ENCODE measurements around the gene NUSAP1.
"Not testable (repeated sequence)": the region's sequence is repeated elsewhere in the genome, so short reads cannot be mapped to it uniquely, and the experiment has no call there.

NUSAP1 gene
- total RNA-seq = 0 to 0.39 (median 0.17) reads per million in 3 donors

GRCh38 chr15:41332194-41333025 is at the start of gene NUSAP1, which contains the start of gene OIP5:
TSS of gene NUSAP1 (plus strand) at chr15:41332881. CDS start at chr15:41332958, 77 bp downstream.
TSS of gene OIP5 (minus strand) at chr15:41332591. CDS start at chr15:41332561, 30 bp downstream.
- peak within 1 kb of the TSS; percentile 81 for H3K4me3 ChIP-seq (ENCODE audit: insufficient read depth, low read depth, low read length, poor library complexity, severe bottlenecking)
- no peaks in the 10 kb centered on the region for H3K36me3 ChIP-seq (ENCODE audit: control insufficient read depth, insufficient read depth, low read length)
- H3K9me3 ChIP-seq (ENCODE audit: control insufficient read depth, low read length) = no peaks in the 10 kb centered on the region
- H3K27me3 ChIP-seq (replicated peaks; ENCODE audit: control insufficient read depth, insufficient read depth, low read length, poor library complexity, severe bottlenecking) = no peaks in the 10 kb centered on the region
- peak; percentile 97 to 99 (median 98) for DNase-seq
- peak within 1 kb of the TSS; percentile 43 for H3K27ac ChIP-seq (ENCODE audit: insufficient read depth, low read length, poor library complexity, severe bottlenecking)
- peaks cover 3% of the 10 kb centered on the region for H3K4me1 ChIP-seq (ENCODE audit: control insufficient read depth, insufficient read depth, low read length, poor library complexity, severe bottlenecking)

GRCh38 chr15:41282980-41283652 is 49.6 kb upstream of the NUSAP1 start:
- not testable (repeated sequence) for H3K9me3 ChIP-seq (ENCODE audit: control insufficient read depth, low read length); DNase-seq; H3K27me3 ChIP-seq (replicated peaks; ENCODE audit: control insufficient read depth, insufficient read depth, low read length, poor library complexity, severe bottlenecking)
- Histone ChIP-seq H3K27ac (ENCODE audit: insufficient read depth, low read length, poor library complexity, severe bottlenecking) (peak overlapping the region; percentile 87), H3K4me3 (ENCODE audit: insufficient read depth, low read depth, low read length, poor library complexity, severe bottlenecking) (peak overlapping the region; percentile 82), H3K4me1 (ENCODE audit: control insufficient read depth, insufficient read depth, low read length, poor library complexity, severe bottlenecking) (peaks cover 13% of the 10 kb centered on the region), H3K36me3 (ENCODE audit: control insufficient read depth, insufficient read depth, low read length) (peaks cover 21% of the 10 kb centered on the region)

- Histone ChIP-seq H3K4me3 (ENCODE audit: insufficient read depth, low read depth, low read length, poor library complexity, severe bottlenecking) (peak overlapping the region; percentile 82), H3K4me1 (ENCODE audit: control insufficient read depth, insufficient read depth, low read length, poor library complexity, severe bottlenecking) (peaks cover 13% of the 10 kb centered on the region), H3K27me3 (replicated peaks; ENCODE audit: control insufficient read depth, insufficient read depth, low read length, poor library complexity, severe bottlenecking) (no peaks in the 10 kb centered on the region), H3K27ac (ENCODE audit: insufficient read depth, low read length, poor library complexity, severe bottlenecking) (peak overlapping the region; percentile 87), H3K36me3 (ENCODE audit: control insufficient read depth, insufficient read depth, low read length) (peaks cover 29% of the 10 kb centered on the region), H3K9me3 (ENCODE audit: control insufficient read depth, low read length) (no peaks in the 10 kb centered on the region)
- peak; percentile 94 to 97 (median 95) for DNase-seq
These were observed 48.8 kb upstream of the NUSAP1 start for GRCh38 chr15:41283653-41284426.

GRCh38 chr15:41284427-41285177 is 48.1 kb upstream of the NUSAP1 start:
- peaks cover 27% of the 10 kb centered on the region for H3K36me3 ChIP-seq (ENCODE audit: control insufficient read depth, insufficient read depth, low read length)
- H3K27me3 ChIP-seq (replicated peaks; ENCODE audit: control insufficient read depth, insufficient read depth, low read length, poor library complexity, severe bottlenecking) = no peaks in the 10 kb centered on the region
- H3K4me3 ChIP-seq (ENCODE audit: insufficient read depth, low read depth, low read length, poor library complexity, severe bottlenecking) = peak overlapping the region; percentile 82
- no peaks in the 10 kb centered on the region for H3K9me3 ChIP-seq (ENCODE audit: control insufficient read depth, low read length)
- H3K4me1 ChIP-seq (ENCODE audit: control insufficient read depth, insufficient read depth, low read length, poor library complexity, severe bottlenecking) = peaks cover 13% of the 10 kb centered on the region
- DNase-seq = no peak
- H3K27ac ChIP-seq (ENCODE audit: insufficient read depth, low read length, poor library complexity, severe bottlenecking) = peak overlapping the region; percentile 87

- Histone ChIP-seq H3K4me1 (ENCODE audit: control insufficient read depth, insufficient read depth, low read length, poor library complexity, severe bottlenecking) (peaks cover 13% of the 10 kb centered on the region), H3K36me3 (ENCODE audit: control insufficient read depth, insufficient read depth, low read length) (peaks cover 24% of the 10 kb centered on the region), H3K27me3 (replicated peaks; ENCODE audit: control insufficient read depth, insufficient read depth, low read length, poor library complexity, severe bottlenecking) (no peaks in the 10 kb centered on the region), H3K9me3 (ENCODE audit: control insufficient read depth, low read length) (no peaks in the 10 kb centered on the region), H3K4me3 (ENCODE audit: insufficient read depth, low read depth, low read length, poor library complexity, severe bottlenecking) (peak overlapping the region; percentile 82), H3K27ac (ENCODE audit: insufficient read depth, low read length, poor library complexity, severe bottlenecking) (peak overlapping the region; percentile 87)
- no peak for DNase-seq
These were observed 47.4 kb upstream of the NUSAP1 start for GRCh38 chr15:41285285-41285684.

- Histone ChIP-seq H3K27ac (ENCODE audit: insufficient read depth, low read length, poor library complexity, severe bottlenecking) (no peak overlapping the region), H3K4me3 (ENCODE audit: insufficient read depth, low read depth, low read length, poor library complexity, severe bottlenecking) (no peak overlapping the region), H3K27me3 (replicated peaks; ENCODE audit: control insufficient read depth, insufficient read depth, low read length, poor library complexity, severe bottlenecking) (no peaks in the 10 kb centered on the region), H3K4me1 (ENCODE audit: control insufficient read depth, insufficient read depth, low read length, poor library complexity, severe bottlenecking) (peaks cover 13% of the 10 kb centered on the region), H3K9me3 (ENCODE audit: control insufficient read depth, low read length) (no peaks in the 10 kb centered on the region), H3K36me3 (ENCODE audit: control insufficient read depth, insufficient read depth, low read length) (peaks cover 24% of the 10 kb centered on the region)
- no peak for DNase-seq
These were observed 45.9 kb upstream of the NUSAP1 start for GRCh38 chr15:41286665-41287333.

GRCh38 chr15:41288464-41288863 is 44.2 kb upstream of the NUSAP1 start:
- Histone ChIP-seq H3K36me3 (ENCODE audit: control insufficient read depth, insufficient read depth, low read length) (peaks cover 24% of the 10 kb centered on the region), H3K27me3 (replicated peaks; ENCODE audit: control insufficient read depth, insufficient read depth, low read length, poor library complexity, severe bottlenecking) (no peaks in the 10 kb centered on the region), H3K27ac (ENCODE audit: insufficient read depth, low read length, poor library complexity, severe bottlenecking) (no peak overlapping the region), H3K9me3 (ENCODE audit: control insufficient read depth, low read length) (no peaks in the 10 kb centered on the region), H3K4me1 (ENCODE audit: control insufficient read depth, insufficient read depth, low read length, poor library complexity, severe bottlenecking) (peaks cover 10% of the 10 kb centered on the region), H3K4me3 (ENCODE audit: insufficient read depth, low read depth, low read length, poor library complexity, severe bottlenecking) (no peak overlapping the region)
- no peak for DNase-seq

- no peak for DNase-seq
- Histone ChIP-seq H3K27me3 (replicated peaks; ENCODE audit: control insufficient read depth, insufficient read depth, low read length, poor library complexity, severe bottlenecking) (no peaks in the 10 kb centered on the region), H3K36me3 (ENCODE audit: control insufficient read depth, insufficient read depth, low read length) (peaks cover 24% of the 10 kb centered on the region), H3K4me3 (ENCODE audit: insufficient read depth, low read depth, low read length, poor library complexity, severe bottlenecking) (no peak overlapping the region), H3K27ac (ENCODE audit: insufficient read depth, low read length, poor library complexity, severe bottlenecking) (no peak overlapping the region), H3K9me3 (ENCODE audit: control insufficient read depth, low read length) (no peaks in the 10 kb centered on the region), H3K4me1 (ENCODE audit: control insufficient read depth, insufficient read depth, low read length, poor library complexity, severe bottlenecking) (peaks cover 7% of the 10 kb centered on the region)
These were observed 42.7 kb upstream of the NUSAP1 start for GRCh38 chr15:41289953-41290352.

Measured in effector memory CD4-positive, alpha-beta T cell (primary cell).